ENCODE measurements around the gene KCNAB2.
"Not testable (repeated sequence)": the region's sequence is repeated elsewhere in the genome, so short reads cannot be mapped to it uniquely, and the experiment has no call there.

The KCNAB2 gene

DNA sequence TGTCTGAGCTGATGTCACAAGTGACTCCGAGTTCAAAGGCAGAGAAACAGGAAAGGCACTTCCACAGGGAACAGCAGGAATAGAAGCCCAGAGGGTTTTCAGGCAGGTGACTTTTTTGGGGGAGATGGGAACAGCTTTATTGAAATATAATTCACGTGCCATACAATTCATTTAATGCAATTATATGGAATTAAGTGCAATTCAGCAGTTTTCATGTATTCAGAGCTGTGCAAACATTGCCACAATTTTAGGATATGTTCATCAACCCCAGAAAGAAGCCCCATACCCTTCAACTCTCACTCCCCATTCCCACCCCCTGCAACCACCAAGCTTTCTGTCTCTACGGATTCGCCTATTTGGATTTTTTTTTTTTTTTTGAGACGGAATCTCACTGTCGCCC lies 17.0 kb downstream of the KCNAB2 start:
- in situ Hi-C loops (cut with MboI; ENCODE audit: low pct_unique_long_range_greater_than_20kb, low sequenced_read_pairs, unreplicated experiment): no loop called here
- TF ChIP-seq, protein P1, sequence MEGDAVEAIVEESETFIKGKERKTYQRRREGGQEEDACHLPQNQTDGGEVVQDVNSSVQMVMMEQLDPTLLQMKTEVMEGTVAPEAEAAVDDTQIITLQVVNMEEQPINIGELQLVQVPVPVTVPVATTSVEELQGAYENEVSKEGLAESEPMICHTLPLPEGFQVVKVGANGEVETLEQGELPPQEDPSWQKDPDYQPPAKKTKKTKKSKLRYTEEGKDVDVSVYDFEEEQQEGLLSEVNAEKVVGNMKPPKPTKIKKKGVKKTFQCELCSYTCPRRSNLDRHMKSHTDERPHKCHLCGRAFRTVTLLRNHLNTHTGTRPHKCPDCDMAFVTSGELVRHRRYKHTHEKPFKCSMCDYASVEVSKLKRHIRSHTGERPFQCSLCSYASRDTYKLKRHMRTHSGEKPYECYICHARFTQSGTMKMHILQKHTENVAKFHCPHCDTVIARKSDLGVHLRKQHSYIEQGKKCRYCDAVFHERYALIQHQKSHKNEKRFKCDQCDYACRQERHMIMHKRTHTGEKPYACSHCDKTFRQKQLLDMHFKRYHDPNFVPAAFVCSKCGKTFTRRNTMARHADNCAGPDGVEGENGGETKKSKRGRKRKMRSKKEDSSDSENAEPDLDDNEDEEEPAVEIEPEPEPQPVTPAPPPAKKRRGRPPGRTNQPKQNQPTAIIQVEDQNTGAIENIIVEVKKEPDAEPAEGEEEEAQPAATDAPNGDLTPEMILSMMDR (IDR thresholded peaks at IDR 0.05; ENCODE audit: extremely low read depth, insufficient read depth, missing control alignments): no peak

DNA sequence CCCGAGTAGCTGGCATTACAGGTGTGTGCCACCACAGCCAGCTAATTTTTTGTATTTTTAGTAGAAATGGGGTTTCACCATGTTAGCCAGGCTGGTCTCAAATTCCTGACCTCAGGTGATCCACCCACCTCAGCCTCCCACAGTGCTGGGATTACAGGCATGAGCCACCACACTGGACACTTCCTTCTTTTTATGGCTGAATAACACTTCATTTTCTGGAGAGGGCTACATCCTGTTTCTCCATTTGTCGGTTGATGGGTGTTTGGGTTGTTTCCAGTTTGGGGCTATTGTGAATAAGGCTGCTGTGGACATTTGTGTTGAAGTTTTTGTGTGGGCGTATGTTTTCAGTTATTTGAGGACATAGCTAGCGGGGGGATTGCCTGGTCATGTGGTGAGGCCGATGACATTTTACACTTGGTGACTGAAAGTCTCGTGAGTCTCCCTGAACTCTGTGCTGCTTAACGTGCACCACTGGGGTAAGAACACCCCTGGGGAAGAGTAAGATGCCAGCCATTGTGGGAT lies 17.9 kb downstream of the KCNAB2 start:
- in situ Hi-C loops (cut with MboI; ENCODE audit: low pct_unique_long_range_greater_than_20kb, low sequenced_read_pairs, unreplicated experiment); DNase-seq (ENCODE audit: low spot score): not testable (repeated sequence)

More for the DNA sequence above, 17.0 kb downstream of the KCNAB2 start:
- no peak for DNase-seq (ENCODE audit: low spot score)

DNA sequence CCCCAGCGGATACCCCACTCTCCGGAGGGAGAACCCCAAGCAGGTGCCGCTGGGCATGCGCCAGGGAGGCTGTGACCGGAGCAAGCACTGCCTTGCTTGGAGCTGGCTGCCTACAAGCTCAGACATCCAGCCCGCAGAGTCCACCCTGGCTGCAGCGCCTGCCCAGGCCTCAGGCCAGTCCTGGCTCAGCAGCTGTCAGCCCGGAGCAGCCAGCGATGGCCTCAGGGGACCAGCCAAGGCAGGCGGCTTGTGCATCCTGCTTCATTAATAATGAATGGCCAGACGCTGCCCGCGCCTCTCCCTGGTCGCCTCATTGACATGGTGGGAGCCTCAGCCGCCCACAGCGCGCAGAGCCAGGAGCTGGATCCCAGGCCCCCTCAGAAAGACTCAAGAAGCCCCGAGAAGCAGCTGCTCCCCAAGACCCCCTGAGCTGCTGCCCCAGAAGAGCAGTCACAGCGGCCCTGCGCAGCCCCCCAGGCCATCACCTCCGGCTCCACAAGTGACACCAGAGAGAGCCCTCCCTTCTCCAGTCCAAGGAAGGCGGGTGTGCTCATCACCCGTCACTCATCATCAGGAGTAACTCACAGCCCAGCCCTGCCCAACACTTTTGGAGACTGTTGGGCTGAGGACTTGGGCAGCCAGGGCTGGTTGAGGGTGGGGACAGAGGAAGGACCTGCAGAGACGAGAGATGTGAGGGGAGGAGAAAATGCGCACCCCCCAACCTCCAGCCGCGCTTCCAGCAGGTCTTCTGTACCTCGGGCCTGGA lies 19.6 kb downstream of the KCNAB2 start:
- TF ChIP-seq, protein P1 (IDR thresholded peaks at IDR 0.05; ENCODE audit: extremely low read depth, insufficient read depth, missing control alignments): no peak
- no peak for DNase-seq (ENCODE audit: low spot score)
- in situ Hi-C loops (cut with MboI; ENCODE audit: low pct_unique_long_range_greater_than_20kb, low sequenced_read_pairs, unreplicated experiment): no loop called here

DNA sequence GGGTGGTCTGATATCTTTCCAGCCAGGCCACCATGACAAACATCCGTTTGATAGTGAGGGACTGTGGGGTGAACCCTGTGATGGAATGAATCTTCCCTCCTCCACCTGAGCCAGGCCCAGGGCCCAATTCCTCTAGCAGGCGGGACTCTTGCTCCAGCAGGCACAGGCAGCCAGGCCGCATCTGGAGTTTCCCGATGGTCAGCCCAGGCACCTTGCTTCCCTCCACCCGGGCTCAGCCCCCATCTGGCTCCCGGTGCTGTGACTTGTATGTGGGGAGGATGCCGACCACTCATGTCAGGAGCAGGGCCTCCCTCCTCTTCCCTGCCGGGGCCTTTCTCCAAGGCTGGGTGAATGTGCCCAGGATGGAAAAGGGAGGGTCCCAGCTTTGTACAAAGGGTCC lies 21.0 kb downstream of the KCNAB2 start:
- in situ Hi-C loops (cut with MboI; ENCODE audit: low pct_unique_long_range_greater_than_20kb, low sequenced_read_pairs, unreplicated experiment): no loop called here
- no peak for DNase-seq (ENCODE audit: low spot score)
- TF ChIP-seq, protein P1 (IDR thresholded peaks at IDR 0.05; ENCODE audit: extremely low read depth, insufficient read depth, missing control alignments): no peak

DNA sequence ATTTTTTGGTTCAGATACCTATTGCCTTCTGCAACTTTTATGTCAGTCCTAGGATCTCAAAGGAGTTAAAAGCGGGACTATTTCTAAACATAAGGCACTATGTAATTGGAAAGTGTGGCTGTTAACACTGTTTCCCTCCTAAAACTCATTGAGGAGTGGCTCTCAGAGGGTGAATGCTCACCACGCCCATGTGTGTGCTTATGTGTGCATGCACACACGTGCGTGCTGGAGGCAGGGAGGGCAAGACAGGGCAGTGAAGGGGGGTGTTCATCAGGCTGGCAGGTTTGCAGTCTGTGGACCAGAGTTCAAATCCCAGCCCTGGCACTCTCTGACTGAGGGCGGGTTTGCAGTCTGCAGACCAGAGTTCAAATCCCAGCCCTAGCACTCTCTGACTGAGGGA lies 22.4 kb downstream of the KCNAB2 start:
- TF ChIP-seq, protein P1 (IDR thresholded peaks at IDR 0.05; ENCODE audit: extremely low read depth, insufficient read depth, missing control alignments): no peak
- in situ Hi-C loops (cut with MboI; ENCODE audit: low pct_unique_long_range_greater_than_20kb, low sequenced_read_pairs, unreplicated experiment): no loop called here
- DNase-seq (ENCODE audit: low spot score): no peak

DNA sequence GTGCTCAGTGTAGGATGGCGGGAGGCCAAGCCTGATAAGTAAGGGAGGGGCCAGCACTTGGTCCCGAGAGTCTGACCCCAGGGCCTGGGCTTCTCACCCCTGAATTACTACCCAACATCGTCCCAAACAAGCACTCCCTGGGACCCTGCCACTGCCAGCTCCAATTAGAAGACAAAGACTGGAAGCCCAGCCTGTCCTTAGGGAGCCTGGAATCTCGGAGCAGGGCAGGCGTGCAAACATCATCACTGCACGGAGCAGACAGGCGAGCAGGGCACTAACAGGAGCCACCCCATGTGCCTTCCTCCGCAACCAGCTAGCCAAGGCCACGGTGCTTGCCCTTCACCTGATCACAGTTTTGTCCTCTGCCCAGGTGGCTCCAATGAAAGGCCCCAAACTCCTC lies 23.2 kb downstream of the KCNAB2 start:
- DNase-seq (ENCODE audit: low spot score): no peak
- TF ChIP-seq, protein P1 (IDR thresholded peaks at IDR 0.05; ENCODE audit: extremely low read depth, insufficient read depth, missing control alignments): no peak
- in situ Hi-C loops (cut with MboI; ENCODE audit: low pct_unique_long_range_greater_than_20kb, low sequenced_read_pairs, unreplicated experiment): no loop called here

DNA sequence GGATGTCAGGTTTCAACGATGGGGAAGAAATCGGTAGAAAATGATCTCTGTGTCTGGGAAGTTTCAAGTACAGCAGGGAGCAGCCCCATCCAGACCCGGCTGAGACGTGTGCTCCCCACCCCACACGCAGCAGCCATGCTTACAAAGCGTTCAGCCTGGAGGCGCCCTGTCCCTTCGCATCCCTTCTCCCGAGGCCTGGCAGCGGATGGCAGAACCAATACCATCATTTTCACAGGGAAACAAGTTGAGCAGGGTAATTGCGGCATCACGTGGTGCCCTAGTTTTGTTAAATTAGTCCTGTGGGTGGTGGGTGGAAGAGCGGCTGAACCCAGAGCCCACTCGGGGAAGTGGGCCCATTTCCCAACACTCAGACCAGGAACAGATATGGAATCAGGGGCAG lies 23.9 kb downstream of the KCNAB2 start:
- no peak for DNase-seq (ENCODE audit: low spot score)
- in situ Hi-C loops (cut with MboI; ENCODE audit: low pct_unique_long_range_greater_than_20kb, low sequenced_read_pairs, unreplicated experiment): no loop called here
- TF ChIP-seq, protein P1 (IDR thresholded peaks at IDR 0.05; ENCODE audit: extremely low read depth, insufficient read depth, missing control alignments): no peak
